ENCODE measurements around the gene PALM.

DNA sequence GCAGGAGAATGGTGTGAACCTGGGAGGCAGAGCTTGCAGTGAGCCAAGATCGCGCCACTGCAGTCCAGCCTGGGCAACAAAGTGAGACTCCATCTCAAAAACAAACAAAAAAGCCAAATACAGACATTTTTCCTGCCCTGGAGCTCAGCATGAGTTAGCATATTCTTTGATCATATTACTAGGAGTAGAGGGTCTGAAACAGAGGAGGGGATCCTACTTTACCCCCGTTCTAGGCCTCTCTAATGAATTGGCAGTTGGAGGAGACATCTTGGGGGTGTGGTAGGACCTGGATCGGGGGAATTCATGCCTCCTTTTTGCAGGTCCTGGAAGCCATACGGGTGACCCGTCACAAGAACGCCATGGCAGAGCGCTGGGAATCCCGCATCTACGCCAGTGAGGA lies 54.4 kb downstream of the PALM start:
- TF ChIP-seq, protein P1, sequence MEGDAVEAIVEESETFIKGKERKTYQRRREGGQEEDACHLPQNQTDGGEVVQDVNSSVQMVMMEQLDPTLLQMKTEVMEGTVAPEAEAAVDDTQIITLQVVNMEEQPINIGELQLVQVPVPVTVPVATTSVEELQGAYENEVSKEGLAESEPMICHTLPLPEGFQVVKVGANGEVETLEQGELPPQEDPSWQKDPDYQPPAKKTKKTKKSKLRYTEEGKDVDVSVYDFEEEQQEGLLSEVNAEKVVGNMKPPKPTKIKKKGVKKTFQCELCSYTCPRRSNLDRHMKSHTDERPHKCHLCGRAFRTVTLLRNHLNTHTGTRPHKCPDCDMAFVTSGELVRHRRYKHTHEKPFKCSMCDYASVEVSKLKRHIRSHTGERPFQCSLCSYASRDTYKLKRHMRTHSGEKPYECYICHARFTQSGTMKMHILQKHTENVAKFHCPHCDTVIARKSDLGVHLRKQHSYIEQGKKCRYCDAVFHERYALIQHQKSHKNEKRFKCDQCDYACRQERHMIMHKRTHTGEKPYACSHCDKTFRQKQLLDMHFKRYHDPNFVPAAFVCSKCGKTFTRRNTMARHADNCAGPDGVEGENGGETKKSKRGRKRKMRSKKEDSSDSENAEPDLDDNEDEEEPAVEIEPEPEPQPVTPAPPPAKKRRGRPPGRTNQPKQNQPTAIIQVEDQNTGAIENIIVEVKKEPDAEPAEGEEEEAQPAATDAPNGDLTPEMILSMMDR (IDR thresholded peaks at IDR 0.05; ENCODE audit: low read depth, low read length) = no peak
- no peak for TF ChIP-seq EZH2phosphoT487 (IDR thresholded peaks at IDR 0.05; ENCODE audit: low read depth)

All from OCI-LY3 (cell line).